HCT116 (cell line): ENCODE data around the gene COL12A1. TPM values are rescaled to one million over a fixed set of nuclear protein-coding genes. Genes with fewer than 3 reads are reported as not detected.

Source experiments
- ATAC-seq: fragments of 200-7000 bp; cut with Tn5 transposase; 2 replicates; pipeline ENCODE4 v1.9.1; 2020; ENCODE audit warnings: mild to moderate bottlenecking, moderate library complexity
- BruUV-seq: library from RNA; stranded (reverse); fragments of 400-500 nt; replicated peaks from 2 replicates; lab custom pipeline; 2021; lab: Mats Ljungman, UMichigan
- CTCF ChIA-PET: fragments of 300-600 bp; sonication (Branson Sonifier 250); formaldehyde crosslinking; loops from one replicate; lab custom pipeline; 2021; ENCODE audit warnings: antibody characterized with exemption; lab: Charles Lee
- POLR2A ChIA-PET: fragments of 300-600, 350-600 bp; sonication (Branson Sonifier 250); formaldehyde crosslinking; loops from one replicate; lab custom pipeline; 2021; ENCODE audit warnings: antibody characterized with exemption; lab: Charles Lee
- RAD21 ChIA-PET, 2 experiments: fragments of 300-600 bp; sonication (Branson Sonifier 250); formaldehyde crosslinking; loops; one replicate each; lab custom pipeline; 2023; ENCODE audit warnings: low total read pairs in 2 of 2; ENCODE audit not compliant: uncharacterized antibody in 2 of 2, unreplicated experiment in 2 of 2, low non-redundant PET in 1 of 2; lab: Charles Lee
- DNase-seq: peaks from one replicate; pipeline ENCODE4 v3.0.0-alpha.2; 2010; ENCODE audit warnings: low read depth, low spot score
- H2AFZ ChIP-seq: fragments of 200-600 bp; shearing (Covaris generic), sonication (generic); 2 replicates; pipeline ENCODE4 v1.6.1; 2017; ENCODE audit warnings: low read depth, mixed run types, mixed read lengths, antibody characterized with exemption, low read length; ENCODE audit not compliant: poor library complexity, severe bottlenecking
- H3K27ac ChIP-seq: 2 replicates; pipeline ENCODE4 v1.5.1; 2012; ENCODE audit warnings: low read depth, low read length
- H3K27me3 ChIP-seq: fragments of 200-600 bp; sonication (generic); 2 replicates; pipeline ENCODE4 v1.6.1; 2016; ENCODE audit warnings: mixed run types, low read length, mixed read lengths; ENCODE audit not compliant: insufficient read depth
- H3K36me3 ChIP-seq, 2 experiments: fragments of 200-500 bp in 1 of 2; fragments of 200-600 bp in 1 of 2; sonication (Bioruptor generic) in 1 of 2; sonication (generic) in 1 of 2; 2 replicates each; pipeline versions ENCODE4 v1.5.1 to v1.6.1; 2014 to 2016; ENCODE audit warnings: low read length in 2 of 2, inconsistent platforms in 1 of 2, mixed read lengths in 1 of 2, mixed run types in 1 of 2; ENCODE audit not compliant: insufficient read depth in 2 of 2, control insufficient read depth in 1 of 2
- H3K4me1 ChIP-seq, 2 experiments: fragments of 200-600 bp in 1 of 2; sonication (generic) in 1 of 2; 2 replicates each; pipeline versions ENCODE4 v1.5.1 to v1.6.1; 2012 to 2017; ENCODE audit warnings: low read length in 2 of 2, inconsistent platforms in 1 of 2, mild to moderate bottlenecking in 1 of 2, mixed read lengths in 1 of 2, mixed run types in 1 of 2, moderate library complexity in 1 of 2; ENCODE audit not compliant: insufficient read depth in 2 of 2, control insufficient read depth in 1 of 2
- H3K4me2 ChIP-seq: fragments of 200-600 bp; sonication (generic); 2 replicates; pipeline ENCODE4 v1.6.1; 2017; ENCODE audit warnings: mixed run types, low read length, mixed read lengths
- H3K4me3 ChIP-seq, 2 experiments: fragments of 200-600 bp in 1 of 2; sonication (generic) in 1 of 2; replicated peaks in 1 of 2; 2 replicates each; pipeline ENCODE4 v1.5.1; 2011 to 2016; ENCODE audit warnings: low read length in 2 of 2, control low read depth in 1 of 2, low read depth in 1 of 2, mild to moderate bottlenecking in 1 of 2, mixed read lengths in 1 of 2, mixed run types in 1 of 2
- H3K79me2 ChIP-seq: fragments of 200-600 bp; sonication (generic); 2 replicates; pipeline ENCODE4 v1.6.1; 2017; ENCODE audit warnings: mild to moderate bottlenecking, mixed run types, low read length, moderate library complexity, mixed read lengths; ENCODE audit not compliant: insufficient read depth
- H3K9ac ChIP-seq: fragments of 200-600 bp; sonication (generic); 2 replicates; pipeline ENCODE4 v1.6.1; 2016; ENCODE audit warnings: low read length, mixed read lengths
- H3K9me2 ChIP-seq: fragments of 200-600 bp; sonication (generic), shearing (Covaris generic); 2 replicates; pipeline ENCODE4 v1.6.1; 2017; ENCODE audit warnings: mixed run types, mild to moderate bottlenecking, moderate library complexity; ENCODE audit not compliant: insufficient read depth
- H3K9me3 ChIP-seq, 2 experiments: fragments of 200-500 bp in 1 of 2; fragments of 200-600 bp in 1 of 2; sonication (Bioruptor generic) in 1 of 2; sonication (generic) in 1 of 2; 2 replicates each; pipeline ENCODE4 v1.6.1; 2014 to 2017; ENCODE audit warnings: low read length in 2 of 2, mixed read lengths in 2 of 2, inconsistent platforms in 1 of 2, low read depth in 1 of 2, mild to moderate bottlenecking in 1 of 2, mixed run types in 1 of 2, moderate library complexity in 1 of 2; ENCODE audit not compliant: control insufficient read depth in 1 of 2, insufficient read depth in 1 of 2
- H4K20me1 ChIP-seq: fragments of 200-600 bp; sonication (generic), shearing (Covaris generic); 2 replicates; pipeline ENCODE4 v1.6.1; 2017; ENCODE audit warnings: mixed run types, mild to moderate bottlenecking, moderate library complexity; ENCODE audit not compliant: insufficient read depth
- EZH2 ChIP-seq: fragments of 200-600 bp; sonication (generic); IDR thresholded peaks from 2 replicates; pipeline ENCODE4 v1.6.1; 2017; ENCODE audit warnings: antibody characterized with exemption, mixed run types
- JUND ChIP-seq: IDR thresholded peaks from 2 replicates; pipeline ENCODE4 v1.6.1; 2012
- RAD21 ChIP-seq: IDR thresholded peaks from 2 replicates; pipeline ENCODE4 v1.6.1; 2012; ENCODE audit warnings: low read depth, mild to moderate bottlenecking
- REST ChIP-seq: IDR thresholded peaks from 2 replicates; pipeline ENCODE4 v1.6.1; 2012; ENCODE audit warnings: low read depth
- SP1 ChIP-seq: IDR thresholded peaks from 2 replicates; pipeline ENCODE4 v1.6.1; 2012; ENCODE audit warnings: low read depth
- YY1 ChIP-seq: IDR thresholded peaks from 2 replicates; pipeline ENCODE4 v1.6.1; 2011; ENCODE audit warnings: low read length, low read depth, moderate library complexity, mild to moderate bottlenecking; ENCODE audit not compliant: insufficient replicate concordance; ENCODE audit errors: extremely low read depth
- ZFX ChIP-seq: fragments of 450-650 bp; IDR thresholded peaks from 2 replicates; pipeline ENCODE4 v1.6.1; 2017
- intact Hi-C: fragments of 100-400 bp; cut with micrococcal nuclease; formaldehyde crosslinking; loops from 2 replicates; pipeline ENCODE4 v1.10.0; 2022
- total RNA-seq: library from RNA; stranded (reverse); gene quantifications from one replicate; pipeline ENCODE4 v1.2.1, GENCODE V29; 2021; ENCODE audit not compliant: unreplicated experiment

COL12A1 gene
- total RNA-seq, 1 experiment from 2014 or later = 23.5 TPM

GRCh38 chr6:75084018-75084417, 121.8 kb downstream of the COL12A1 start:
- no peaks in the 10 kb centered on the region for H3K27me3 ChIP-seq
- BruUV-seq = no TSS peak
- H3K4me2 ChIP-seq = no peak overlapping the region
- H3K9me2 ChIP-seq = no peaks in the 10 kb centered on the region
- H3K4me3 ChIP-seq = no peak overlapping the region
- no peaks in the 10 kb centered on the region for H3K4me1 ChIP-seq
- TF ChIP-seq EZH2 = no peak
- TF ChIP-seq ZFX = no peak
- no peak for TF ChIP-seq JUND
- TF ChIP-seq REST = no peak
- no peaks in the 10 kb centered on the region for H3K9me3 ChIP-seq
- no peak for DNase-seq
- POLR2A ChIA-PET = no interaction called here
- peaks cover 2 to 22% of the 10 kb centered on the region in 2 experiments; a peak in 2 of 4 replicates for H3K36me3 ChIP-seq
- no peak for ATAC-seq
- H4K20me1 ChIP-seq = no peaks in the 10 kb centered on the region
- no peaks in the 10 kb centered on the region for H3K79me2 ChIP-seq
- intact Hi-C loops = no loop called here
- H3K9ac ChIP-seq = no peak overlapping the region
- H3K27ac ChIP-seq = no peak overlapping the region
- H2AFZ ChIP-seq = no peak overlapping the region
- CTCF ChIA-PET = no interaction called here
- RAD21 ChIA-PET = no interaction called here

- Histone ChIP-seq H3K4me1 (no peaks in the 10 kb centered on the region), H3K9me2 (no peaks in the 10 kb centered on the region), H3K9ac (no peak overlapping the region), H2AFZ (no peak overlapping the region), H3K9me3 (no peaks in the 10 kb centered on the region), H3K27ac (no peak overlapping the region), H3K36me3 (peaks cover 0 to 11% of the 10 kb centered on the region in 2 experiments; a peak in 1 of 4 replicates), H3K4me2 (no peak overlapping the region), H3K27me3 (no peaks in the 10 kb centered on the region)
- CTCF ChIA-PET = interaction anchor here (1.0 kb wide), 1 partner anchor 16 kb away, joined by 4 read pairs; no protein-coding TSS in a partner anchor
- ATAC-seq = no peak
- POLR2A ChIA-PET = no interaction called here
- no TSS peak for BruUV-seq
- TF ChIP-seq RAD21 (no peak), YY1 (no peak), SP1 (no peak)
- TF ChIP-seq, all 23 proteins: peak for 0
- Histone ChIP-seq H3K79me2 (no peaks in the 10 kb centered on the region), H3K4me3 (no peak overlapping the region), H4K20me1 (no peaks in the 10 kb centered on the region)
- DNase-seq = no peak
- intact Hi-C loops = no loop called here
- RAD21 ChIA-PET = no interaction called here
Observed at GRCh38 chr6:75081921-75082320, 123.9 kb downstream of the COL12A1 start.
